Measurements from ENCODE around the gene CFHR1.
"Not testable (repeated sequence)": the region's sequence is repeated elsewhere in the genome, so short reads cannot be mapped to it uniquely, and the experiment has no call there.

DNA sequence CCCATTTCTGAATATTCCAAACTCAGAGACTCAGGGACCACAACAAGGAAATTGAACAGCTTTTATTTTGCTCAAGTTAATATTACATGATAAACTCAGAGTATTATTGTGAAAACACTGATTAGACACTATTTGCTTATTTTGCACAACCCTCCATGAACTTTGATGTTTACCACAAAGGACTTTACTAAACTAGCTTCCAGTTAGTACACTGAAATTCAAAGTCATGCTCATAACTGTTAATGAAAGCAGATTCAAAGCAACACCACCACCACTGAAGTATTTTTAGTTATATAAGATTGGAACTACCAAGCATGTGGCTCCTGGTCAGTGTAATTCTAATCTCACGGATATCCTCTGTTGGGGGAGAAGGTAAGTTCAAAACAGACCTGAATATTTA lies at the start of gene CFHR1:
- TF ChIP-seq, protein P1, sequence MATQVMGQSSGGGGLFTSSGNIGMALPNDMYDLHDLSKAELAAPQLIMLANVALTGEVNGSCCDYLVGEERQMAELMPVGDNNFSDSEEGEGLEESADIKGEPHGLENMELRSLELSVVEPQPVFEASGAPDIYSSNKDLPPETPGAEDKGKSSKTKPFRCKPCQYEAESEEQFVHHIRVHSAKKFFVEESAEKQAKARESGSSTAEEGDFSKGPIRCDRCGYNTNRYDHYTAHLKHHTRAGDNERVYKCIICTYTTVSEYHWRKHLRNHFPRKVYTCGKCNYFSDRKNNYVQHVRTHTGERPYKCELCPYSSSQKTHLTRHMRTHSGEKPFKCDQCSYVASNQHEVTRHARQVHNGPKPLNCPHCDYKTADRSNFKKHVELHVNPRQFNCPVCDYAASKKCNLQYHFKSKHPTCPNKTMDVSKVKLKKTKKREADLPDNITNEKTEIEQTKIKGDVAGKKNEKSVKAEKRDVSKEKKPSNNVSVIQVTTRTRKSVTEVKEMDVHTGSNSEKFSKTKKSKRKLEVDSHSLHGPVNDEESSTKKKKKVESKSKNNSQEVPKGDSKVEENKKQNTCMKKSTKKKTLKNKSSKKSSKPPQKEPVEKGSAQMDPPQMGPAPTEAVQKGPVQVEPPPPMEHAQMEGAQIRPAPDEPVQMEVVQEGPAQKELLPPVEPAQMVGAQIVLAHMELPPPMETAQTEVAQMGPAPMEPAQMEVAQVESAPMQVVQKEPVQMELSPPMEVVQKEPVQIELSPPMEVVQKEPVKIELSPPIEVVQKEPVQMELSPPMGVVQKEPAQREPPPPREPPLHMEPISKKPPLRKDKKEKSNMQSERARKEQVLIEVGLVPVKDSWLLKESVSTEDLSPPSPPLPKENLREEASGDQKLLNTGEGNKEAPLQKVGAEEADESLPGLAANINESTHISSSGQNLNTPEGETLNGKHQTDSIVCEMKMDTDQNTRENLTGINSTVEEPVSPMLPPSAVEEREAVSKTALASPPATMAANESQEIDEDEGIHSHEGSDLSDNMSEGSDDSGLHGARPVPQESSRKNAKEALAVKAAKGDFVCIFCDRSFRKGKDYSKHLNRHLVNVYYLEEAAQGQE (IDR thresholded peaks at IDR 0.05; ENCODE audit: low read depth): not testable (repeated sequence)
- not testable (repeated sequence) for TF ChIP-seq TAF1 (IDR thresholded peaks at IDR 0.05; ENCODE audit: low read depth); RAD21 (IDR thresholded peaks at IDR 0.05; ENCODE audit: low read depth); NFIC (IDR thresholded peaks at IDR 0.05)
- TF ChIP-seq, protein P2, sequence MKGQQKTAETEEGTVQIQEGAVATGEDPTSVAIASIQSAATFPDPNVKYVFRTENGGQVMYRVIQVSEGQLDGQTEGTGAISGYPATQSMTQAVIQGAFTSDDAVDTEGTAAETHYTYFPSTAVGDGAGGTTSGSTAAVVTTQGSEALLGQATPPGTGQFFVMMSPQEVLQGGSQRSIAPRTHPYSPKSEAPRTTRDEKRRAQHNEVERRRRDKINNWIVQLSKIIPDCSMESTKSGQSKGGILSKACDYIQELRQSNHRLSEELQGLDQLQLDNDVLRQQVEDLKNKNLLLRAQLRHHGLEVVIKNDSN (IDR thresholded peaks at IDR 0.05): not testable (repeated sequence)

Data from Ishikawa (cell line).